Lung (tissue), 12 donors: ENCODE data around the gene TAF10. TPM values are rescaled to one million over a fixed set of nuclear protein-coding genes. Genes with fewer than 3 reads are reported as not detected.

Experiments used
- ATAC-seq: fragments of 200-7000 bp; cut with Tn5 transposase; one replicate; pipeline ENCODE4 v1.9.1; 2020; ENCODE audit warnings: moderate number of reproducible peaks; ENCODE audit not compliant: insufficient read depth, low FRiP score
- DNase-seq, 3 donors: peaks; one replicate each; pipeline ENCODE4 v3.0.0-alpha.2; 2013 to 2017
- H3K27ac ChIP-seq, 2 donors: one replicate each; pipeline ENCODE4 v1.5.1; 2013; ENCODE audit warnings: mild to moderate bottlenecking in 2 of 2, moderate library complexity in 2 of 2, control low read depth in 1 of 2, inconsistent platforms in 1 of 2, low read depth in 1 of 2, low read length in 1 of 2
- H3K27me3 ChIP-seq, 3 donors: one replicate each; pipeline ENCODE4 v1.5.1; 2013; ENCODE audit warnings: low read length in 2 of 3; ENCODE audit not compliant: control insufficient read depth in 3 of 3, insufficient read depth in 3 of 3
- H3K36me3 ChIP-seq, 4 donors: one replicate each; pipeline ENCODE4 v1.5.1; 2013; ENCODE audit warnings: low read length in 4 of 4, mild to moderate bottlenecking in 1 of 4, moderate library complexity in 1 of 4; ENCODE audit not compliant: control insufficient read depth in 4 of 4, insufficient read depth in 4 of 4
- H3K4me1 ChIP-seq, 5 donors: one replicate each; pipeline ENCODE4 v1.5.1; 2013; ENCODE audit warnings: low read length in 5 of 5, mild to moderate bottlenecking in 2 of 5, moderate library complexity in 1 of 5; ENCODE audit not compliant: control insufficient read depth in 5 of 5, insufficient read depth in 5 of 5
- H3K4me3 ChIP-seq: one replicate; pipeline ENCODE4 v1.5.1; 2013; ENCODE audit warnings: mild to moderate bottlenecking, control low read depth, moderate library complexity
- H3K9ac ChIP-seq, 2 donors: one replicate each; pipeline ENCODE4 v1.5.1; 2013; ENCODE audit warnings: low read length in 2 of 2, control low read depth in 1 of 2; ENCODE audit not compliant: insufficient read depth in 1 of 2
- H3K9me3 ChIP-seq, 4 donors: one replicate each; pipeline ENCODE4 v1.5.1; 2013; ENCODE audit warnings: low read length in 3 of 4, mild to moderate bottlenecking in 1 of 4, moderate library complexity in 1 of 4; ENCODE audit not compliant: control insufficient read depth in 4 of 4, insufficient read depth in 3 of 4
- CTCF ChIP-seq: IDR thresholded peaks from 2 replicates; pipeline ENCODE4 v1.5.1; 2012; ENCODE audit warnings: mild to moderate bottlenecking; ENCODE audit errors: control extremely low read depth, extremely low read depth
- whole genome bisulfite sequencing, 2 donors: extraction: QIAGEN DNeasy Blood & Tissue Kit; methylation state at CpG; one replicate each; pipeline ENCODE4 v1.1.7; 2013; 5-methylcytosine and 5-hydroxymethylcytosine counted together
- polyA plus RNA-seq, 2 donors: library from polyadenylated mRNA; stranded (reverse); fragments of 200-250 nt; gene quantifications; one replicate each; pipeline ENCODE4 v1.2.1, GENCODE V29; 2013
- total RNA-seq, 2 donors: library from RNA; depleted of rRNA in 1 of 2; stranded (reverse); fragments of >200 nt in 1 of 2; gene quantifications; one replicate each; pipeline ENCODE4 v1.2.1, GENCODE V29; 2014 to 2021
- donor health status: control.
- donor health status: control.
- donor health status: Bipolar disorder and iron deficiency.
- donor health status: healthy.
- donor health status: DM: yes; HTN: yes; CAD: no.

Gene TAF10
- total and polyA plus RNA-seq, 4 donors: 23.9 to 149 (median 117) TPM

- Histone ChIP-seq H3K4me1 (peaks cover 7 to 28% (median 12%) of the 10 kb centered on the region in 5 donors), H3K9me3 (peaks cover 0 to 1% (median 0%) of the 10 kb centered on the region in 4 donors), H3K36me3 (peaks cover 0 to 39% (median 17%) of the 10 kb centered on the region in 4 donors), H3K27me3 (no peaks in the 10 kb centered on the region), H3K27ac (peak overlapping the region in 1 of 2 donors; percentile 55), H3K9ac (no peak overlapping the region), H3K4me3 (no peak overlapping the region)
- 79 to 85% methylated on average over 3 of the region's 3 CpGs for WGBS, 2 donors
- DNase-seq: no peak
- ATAC-seq: no peak
- no peak for TF ChIP-seq CTCF
These were observed 24.5 kb upstream of the TAF10 start for GRCh38 chr11:6636480-6636879.

- no peak overlapping the region for H3K4me3 ChIP-seq
- ATAC-seq: no peak
- H3K36me3 ChIP-seq: peaks cover 0 to 32% (median 17%) of the 10 kb centered on the region in 4 donors
- TF ChIP-seq CTCF: no peak
- peak; percentile 73 to 87 (median 76) for DNase-seq
- WGBS, 2 donors: 21 to 37% methylated on average over 10 of the region's 10 CpGs
- no peaks in the 10 kb centered on the region for H3K27me3 ChIP-seq
- peaks cover 0 to 2% (median 0%) of the 10 kb centered on the region in 4 donors for H3K9me3 ChIP-seq
- peak overlapping the region in 1 of 2 donors; percentile 39 for H3K9ac ChIP-seq
- H3K4me1 ChIP-seq: peaks cover 7 to 28% (median 12%) of the 10 kb centered on the region in 5 donors
- peak overlapping the region; percentile 35 to 76 for H3K27ac ChIP-seq
These were observed 23.3 kb upstream of the TAF10 start for GRCh38 chr11:6635082-6635932.

DNA sequence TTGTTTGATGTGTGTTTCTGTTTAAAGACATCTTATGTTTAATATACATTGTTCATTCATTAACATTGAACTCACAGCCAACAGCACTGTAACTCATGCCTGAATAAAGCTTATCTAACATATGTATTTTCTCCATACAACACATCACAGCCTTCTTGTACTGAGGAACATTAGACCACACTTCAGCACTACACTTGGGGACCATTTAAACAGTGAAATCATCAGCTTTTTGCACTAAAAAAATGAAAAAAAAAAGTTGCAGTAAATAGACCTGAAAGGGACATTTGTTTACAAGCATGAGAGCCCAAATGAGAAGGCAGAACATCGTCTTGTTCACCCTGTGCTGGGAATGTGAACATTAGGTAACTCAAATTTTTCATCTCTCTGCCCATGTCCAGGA, 22.5 kb upstream of the TAF10 start:
- DNase-seq (no peak), ATAC-seq (no peak)
- no peak for TF ChIP-seq CTCF
- H3K4me3 ChIP-seq: no peak overlapping the region
- WGBS, 2 donors: 54 to 58% methylated on average over 1 of the region's 1 CpG
- H3K27ac ChIP-seq: no peak overlapping the region
- no peaks in the 10 kb centered on the region for H3K27me3 ChIP-seq
- H3K9me3 ChIP-seq: peaks cover 0 to 2% (median 0%) of the 10 kb centered on the region in 4 donors
- no peak overlapping the region for H3K9ac ChIP-seq
- H3K36me3 ChIP-seq: peaks cover 0 to 29% (median 16%) of the 10 kb centered on the region in 4 donors
- peaks cover 7 to 28% (median 12%) of the 10 kb centered on the region in 5 donors for H3K4me1 ChIP-seq
